ENCODE data around the gene RHOJ.

DNA sequence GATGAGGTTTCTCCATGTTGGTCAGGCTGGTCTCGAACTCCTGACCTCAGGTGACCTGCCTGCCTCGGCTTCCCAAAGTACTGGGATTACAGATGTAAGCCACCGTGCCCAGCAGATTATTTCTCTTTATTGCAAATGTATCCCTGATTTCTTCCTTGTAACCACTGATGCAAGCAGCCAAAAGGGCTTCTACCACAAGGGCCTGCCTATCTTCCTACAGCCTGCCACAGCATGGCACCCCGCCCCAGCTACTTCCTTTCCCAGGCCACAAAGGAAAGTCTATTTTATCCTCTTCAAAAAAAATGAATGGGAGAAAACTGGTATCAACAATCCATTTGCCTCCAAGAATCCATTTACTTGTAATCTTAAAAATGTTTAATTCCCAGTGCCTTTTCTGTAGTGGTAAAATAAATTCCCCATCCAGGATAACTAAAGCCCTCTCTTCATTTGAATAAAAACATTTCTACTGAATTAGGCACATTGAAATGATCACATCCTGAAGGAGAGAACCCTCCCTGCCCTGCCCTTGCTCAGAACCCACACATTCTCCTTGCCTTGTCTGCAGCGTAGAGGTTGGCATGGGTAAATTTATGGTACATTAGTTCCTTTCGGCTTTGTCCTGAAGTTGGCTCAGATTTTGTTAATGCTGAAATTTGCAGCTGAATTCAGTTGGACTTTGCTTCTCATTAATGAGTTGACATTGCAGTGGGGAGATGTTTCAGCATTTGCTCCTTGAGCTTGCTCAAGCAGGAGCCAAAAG lies 95.3 kb downstream of the RHOJ start:
- TF ChIP-seq, protein P1, sequence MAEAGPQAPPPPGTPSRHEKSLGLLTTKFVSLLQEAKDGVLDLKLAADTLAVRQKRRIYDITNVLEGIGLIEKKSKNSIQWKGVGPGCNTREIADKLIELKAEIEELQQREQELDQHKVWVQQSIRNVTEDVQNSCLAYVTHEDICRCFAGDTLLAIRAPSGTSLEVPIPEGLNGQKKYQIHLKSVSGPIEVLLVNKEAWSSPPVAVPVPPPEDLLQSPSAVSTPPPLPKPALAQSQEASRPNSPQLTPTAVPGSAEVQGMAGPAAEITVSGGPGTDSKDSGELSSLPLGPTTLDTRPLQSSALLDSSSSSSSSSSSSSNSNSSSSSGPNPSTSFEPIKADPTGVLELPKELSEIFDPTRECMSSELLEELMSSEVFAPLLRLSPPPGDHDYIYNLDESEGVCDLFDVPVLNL (CRISPR knock-in tag; IDR thresholded peaks at IDR 0.05; ENCODE audit: low read depth) = no peak
- TF ChIP-seq, protein P2, sequence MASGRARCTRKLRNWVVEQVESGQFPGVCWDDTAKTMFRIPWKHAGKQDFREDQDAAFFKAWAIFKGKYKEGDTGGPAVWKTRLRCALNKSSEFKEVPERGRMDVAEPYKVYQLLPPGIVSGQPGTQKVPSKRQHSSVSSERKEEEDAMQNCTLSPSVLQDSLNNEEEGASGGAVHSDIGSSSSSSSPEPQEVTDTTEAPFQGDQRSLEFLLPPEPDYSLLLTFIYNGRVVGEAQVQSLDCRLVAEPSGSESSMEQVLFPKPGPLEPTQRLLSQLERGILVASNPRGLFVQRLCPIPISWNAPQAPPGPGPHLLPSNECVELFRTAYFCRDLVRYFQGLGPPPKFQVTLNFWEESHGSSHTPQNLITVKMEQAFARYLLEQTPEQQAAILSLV (tag; IDR thresholded peaks at IDR 0.05) = no peak
- TF ChIP-seq, protein P3, sequence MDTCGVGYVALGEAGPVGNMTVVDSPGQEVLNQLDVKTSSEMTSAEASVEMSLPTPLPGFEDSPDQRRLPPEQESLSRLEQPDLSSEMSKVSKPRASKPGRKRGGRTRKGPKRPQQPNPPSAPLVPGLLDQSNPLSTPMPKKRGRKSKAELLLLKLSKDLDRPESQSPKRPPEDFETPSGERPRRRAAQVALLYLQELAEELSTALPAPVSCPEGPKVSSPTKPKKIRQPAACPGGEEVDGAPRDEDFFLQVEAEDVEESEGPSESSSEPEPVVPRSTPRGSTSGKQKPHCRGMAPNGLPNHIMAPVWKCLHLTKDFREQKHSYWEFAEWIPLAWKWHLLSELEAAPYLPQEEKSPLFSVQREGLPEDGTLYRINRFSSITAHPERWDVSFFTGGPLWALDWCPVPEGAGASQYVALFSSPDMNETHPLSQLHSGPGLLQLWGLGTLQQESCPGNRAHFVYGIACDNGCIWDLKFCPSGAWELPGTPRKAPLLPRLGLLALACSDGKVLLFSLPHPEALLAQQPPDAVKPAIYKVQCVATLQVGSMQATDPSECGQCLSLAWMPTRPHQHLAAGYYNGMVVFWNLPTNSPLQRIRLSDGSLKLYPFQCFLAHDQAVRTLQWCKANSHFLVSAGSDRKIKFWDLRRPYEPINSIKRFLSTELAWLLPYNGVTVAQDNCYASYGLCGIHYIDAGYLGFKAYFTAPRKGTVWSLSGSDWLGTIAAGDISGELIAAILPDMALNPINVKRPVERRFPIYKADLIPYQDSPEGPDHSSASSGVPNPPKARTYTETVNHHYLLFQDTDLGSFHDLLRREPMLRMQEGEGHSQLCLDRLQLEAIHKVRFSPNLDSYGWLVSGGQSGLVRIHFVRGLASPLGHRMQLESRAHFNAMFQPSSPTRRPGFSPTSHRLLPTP (IDR thresholded peaks at IDR 0.05; ENCODE audit: borderline replicate concordance, extremely low read depth, insufficient read length) = no peak
- TF ChIP-seq CBX3 (IDR thresholded peaks at IDR 0.05; ENCODE audit: borderline replicate concordance in 1 of 2, low read length in 2 of 2) = no peak
- TF ChIP-seq ZBED1 (IDR thresholded peaks at IDR 0.05) = no peak
- TF ChIP-seq, protein P4, sequence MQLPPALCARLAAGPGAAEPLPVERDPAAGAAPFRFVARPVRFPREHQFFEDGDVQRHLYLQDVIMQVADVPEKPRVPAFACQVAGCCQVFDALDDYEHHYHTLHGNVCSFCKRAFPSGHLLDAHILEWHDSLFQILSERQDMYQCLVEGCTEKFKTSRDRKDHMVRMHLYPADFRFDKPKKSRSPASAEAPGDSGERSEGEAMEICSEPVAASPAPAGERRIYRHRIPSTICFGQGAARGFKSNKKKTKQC (CRISPR knock-in tag; IDR thresholded peaks at IDR 0.05) = no peak
- TF ChIP-seq ZBTB8A (IDR thresholded peaks at IDR 0.05; ENCODE audit: partially characterized antibody) = no peak
- TF ChIP-seq, protein P5, sequence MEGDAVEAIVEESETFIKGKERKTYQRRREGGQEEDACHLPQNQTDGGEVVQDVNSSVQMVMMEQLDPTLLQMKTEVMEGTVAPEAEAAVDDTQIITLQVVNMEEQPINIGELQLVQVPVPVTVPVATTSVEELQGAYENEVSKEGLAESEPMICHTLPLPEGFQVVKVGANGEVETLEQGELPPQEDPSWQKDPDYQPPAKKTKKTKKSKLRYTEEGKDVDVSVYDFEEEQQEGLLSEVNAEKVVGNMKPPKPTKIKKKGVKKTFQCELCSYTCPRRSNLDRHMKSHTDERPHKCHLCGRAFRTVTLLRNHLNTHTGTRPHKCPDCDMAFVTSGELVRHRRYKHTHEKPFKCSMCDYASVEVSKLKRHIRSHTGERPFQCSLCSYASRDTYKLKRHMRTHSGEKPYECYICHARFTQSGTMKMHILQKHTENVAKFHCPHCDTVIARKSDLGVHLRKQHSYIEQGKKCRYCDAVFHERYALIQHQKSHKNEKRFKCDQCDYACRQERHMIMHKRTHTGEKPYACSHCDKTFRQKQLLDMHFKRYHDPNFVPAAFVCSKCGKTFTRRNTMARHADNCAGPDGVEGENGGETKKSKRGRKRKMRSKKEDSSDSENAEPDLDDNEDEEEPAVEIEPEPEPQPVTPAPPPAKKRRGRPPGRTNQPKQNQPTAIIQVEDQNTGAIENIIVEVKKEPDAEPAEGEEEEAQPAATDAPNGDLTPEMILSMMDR (IDR thresholded peaks at IDR 0.05 in 2 of 3, conservative IDR thresholded peaks at IDR 0.05 in 1 of 3; ENCODE audit: insufficient read depth in 2 of 3, low read depth in 1 of 3, low read length in 3 of 3) = no peak
- TF ChIP-seq, protein P6, sequence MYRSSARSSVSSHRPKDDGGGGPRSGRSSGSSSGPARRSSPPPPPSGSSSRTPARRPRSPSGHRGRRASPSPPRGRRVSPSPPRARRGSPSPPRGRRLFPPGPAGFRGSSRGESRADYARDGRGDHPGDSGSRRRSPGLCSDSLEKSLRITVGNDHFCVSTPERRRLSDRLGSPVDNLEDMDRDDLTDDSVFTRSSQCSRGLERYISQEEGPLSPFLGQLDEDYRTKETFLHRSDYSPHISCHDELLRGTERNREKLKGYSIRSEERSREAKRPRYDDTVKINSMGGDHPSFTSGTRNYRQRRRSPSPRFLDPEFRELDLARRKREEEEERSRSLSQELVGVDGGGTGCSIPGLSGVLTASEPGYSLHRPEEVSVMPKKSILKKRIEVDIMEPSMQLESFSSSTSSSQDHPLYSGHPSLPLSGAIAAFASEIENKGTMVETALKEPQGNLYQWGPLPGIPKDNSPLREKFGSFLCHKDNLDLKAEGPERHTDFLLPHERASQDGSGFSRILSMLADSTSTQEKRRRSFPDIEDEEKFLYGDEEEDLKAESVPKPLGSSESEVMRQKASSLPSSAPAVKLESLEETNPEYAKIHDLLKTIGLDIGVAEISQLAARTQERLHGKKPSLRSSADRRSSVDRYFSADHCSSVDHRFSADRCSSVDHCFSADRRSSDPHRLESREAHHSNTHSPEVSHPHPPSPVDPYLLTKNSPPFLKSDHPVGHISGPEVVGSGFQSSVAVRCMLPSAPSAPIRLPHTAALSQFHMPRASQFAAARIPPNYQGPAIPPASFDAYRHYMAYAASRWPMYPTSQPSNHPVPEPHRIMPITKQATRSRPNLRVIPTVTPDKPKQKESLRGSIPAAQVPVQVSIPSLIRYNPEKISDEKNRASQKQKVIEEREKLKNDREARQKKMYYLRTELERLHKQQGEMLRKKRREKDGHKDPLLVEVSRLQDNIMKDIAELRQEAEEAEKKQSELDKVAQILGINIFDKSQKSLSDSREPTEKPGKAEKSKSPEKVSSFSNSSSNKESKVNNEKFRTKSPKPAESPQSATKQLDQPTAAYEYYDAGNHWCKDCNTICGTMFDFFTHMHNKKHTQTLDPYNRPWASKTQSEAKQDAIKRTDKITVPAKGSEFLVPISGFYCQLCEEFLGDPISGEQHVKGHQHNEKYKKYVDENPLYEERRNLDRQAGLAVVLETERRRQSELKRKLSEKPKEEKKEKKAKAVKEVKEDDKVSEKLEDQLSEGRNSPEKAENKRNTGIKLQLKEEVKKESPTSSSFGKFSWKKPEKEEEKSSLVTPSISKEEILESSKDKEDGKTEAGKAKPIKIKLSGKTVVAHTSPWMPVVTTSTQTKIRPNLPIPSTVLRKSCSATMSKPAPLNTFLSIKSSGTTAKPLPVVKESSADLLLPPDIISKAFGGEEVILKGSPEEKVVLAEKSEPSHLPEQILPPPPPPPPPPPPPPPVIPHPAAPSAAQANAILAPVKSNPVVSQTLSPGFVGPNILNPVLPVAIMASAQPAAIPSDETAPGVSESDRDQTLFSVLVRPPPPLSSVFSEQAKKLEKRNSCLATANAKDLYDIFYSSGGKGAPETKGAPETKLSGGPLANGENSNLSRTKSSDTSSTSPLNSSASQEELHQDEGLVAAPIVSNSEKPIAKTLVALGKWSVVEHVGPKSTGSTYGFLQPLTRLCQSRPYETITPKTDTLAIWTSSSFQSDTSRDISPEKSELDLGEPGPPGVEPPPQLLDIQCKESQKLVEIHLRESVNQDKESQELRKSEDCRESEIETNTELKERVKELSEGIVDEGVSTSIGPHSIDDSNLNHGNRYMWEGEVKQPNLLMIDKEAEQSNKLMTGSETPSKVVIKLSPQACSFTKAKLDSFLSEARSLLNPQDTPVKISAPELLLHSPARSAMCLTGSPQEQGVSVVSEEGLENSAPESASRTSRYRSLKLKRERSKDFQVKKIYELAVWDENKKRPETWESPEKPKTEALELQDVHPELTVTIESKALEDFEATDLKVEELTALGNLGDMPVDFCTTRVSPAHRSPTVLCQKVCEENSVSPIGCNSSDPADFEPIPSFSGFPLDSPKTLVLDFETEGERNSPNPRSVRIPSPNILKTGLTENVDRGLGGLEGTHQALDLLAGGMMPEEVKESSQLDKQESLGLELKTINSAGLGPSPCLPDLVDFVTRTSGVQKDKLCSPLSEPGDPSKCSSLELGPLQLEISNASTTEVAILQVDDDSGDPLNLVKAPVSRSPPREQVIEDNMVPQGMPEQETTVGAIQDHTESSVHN (IDR thresholded peaks at IDR 0.05; ENCODE audit: borderline replicate concordance in 1 of 2, low read depth in 1 of 2) = no peak
- no peak for TF ChIP-seq NFRKB (IDR thresholded peaks at IDR 0.05; ENCODE audit: low read depth)
- no peak for TF ChIP-seq C11orf30 (IDR thresholded peaks at IDR 0.05; ENCODE audit: low read depth)
- TF ChIP-seq SRSF9 (IDR thresholded peaks at IDR 0.05; ENCODE audit: borderline replicate concordance, low read depth, low read length) = no peak
- TF ChIP-seq MYC (IDR thresholded peaks at IDR 0.05; ENCODE audit: low read depth, low read length) = no peak
- no peak for TF ChIP-seq MYC (CRISPR knock-in tag; IDR thresholded peaks at IDR 0.05; ENCODE audit: borderline replicate concordance, low read depth)
